MCF 10A (cell line): ENCODE results near the gene AFAP1L2. TPM values are rescaled to one million over a fixed set of nuclear protein-coding genes. Genes with fewer than 3 reads are reported as not detected.

ENCODE experiments used
- BruUV-seq: library from RNA; stranded (reverse); fragments of 400-500 nt; replicated peaks from 2 replicates; lab custom pipeline; 2021; lab: Mats Ljungman, UMichigan
- CTCF ChIA-PET: fragments of 300-600 bp; sonication (Branson Sonifier 250); formaldehyde crosslinking; extraction: SDS; loops from one replicate; lab custom pipeline; 2021; ENCODE audit warnings: antibody characterized with exemption, inconsistent platforms; lab: Yijun Ruan, JAX
- POLR2A ChIA-PET: fragments of 300-600, 350-650 bp; sonication (Branson Sonifier 250); formaldehyde crosslinking; extraction: SDS; loops from one replicate; lab custom pipeline; 2020; ENCODE audit warnings: antibody characterized with exemption, inconsistent platforms; lab: Yijun Ruan, JAX
- DNase-seq: peaks from one replicate; pipeline ENCODE4 v3.0.0-alpha.2; 2018; ENCODE audit not compliant: unreplicated experiment
- H3K27ac Mint-ChIP-seq: one replicate; pipeline ENCODE4 v1.8.0; 2022; ENCODE audit warnings: mild to moderate bottlenecking, low read depth, mixed read lengths; ENCODE audit not compliant: unreplicated experiment
- H3K27me3 Mint-ChIP-seq: one replicate; pipeline ENCODE4 v1.8.0; 2022; ENCODE audit warnings: mixed read lengths; ENCODE audit not compliant: insufficient read depth, unreplicated experiment
- H3K36me3 Mint-ChIP-seq: one replicate; pipeline ENCODE4 v1.8.0; 2022; ENCODE audit warnings: mild to moderate bottlenecking, moderate library complexity, mixed read lengths; ENCODE audit not compliant: insufficient read depth, unreplicated experiment
- H3K4me1 Mint-ChIP-seq: one replicate; pipeline ENCODE4 v1.8.0; 2022; ENCODE audit warnings: mixed read lengths; ENCODE audit not compliant: insufficient read depth, unreplicated experiment
- H3K4me3 Mint-ChIP-seq: one replicate; pipeline ENCODE4 v1.8.0; 2022; ENCODE audit warnings: mild to moderate bottlenecking, moderate library complexity, mixed read lengths; ENCODE audit not compliant: unreplicated experiment
- H3K9me3 Mint-ChIP-seq: one replicate; pipeline ENCODE4 v1.8.0; 2022; ENCODE audit warnings: mixed read lengths; ENCODE audit not compliant: unreplicated experiment
- CTCF ChIP-seq: fragments of 200-600 bp; IDR thresholded peaks from one replicate; pipeline ENCODE4 v1.8.0; 2022; ENCODE audit warnings: antibody characterized with exemption, mild to moderate bottlenecking; ENCODE audit not compliant: unreplicated experiment
- intact Hi-C: fragments of 100-400 bp; cut with micrococcal nuclease; formaldehyde crosslinking; loops from 2 replicates; pipeline ENCODE4 v1.14.1; 2022
- total RNA-seq: library from RNA; stranded (reverse); gene quantifications from 2 replicates; pipeline ENCODE4 v1.2.3, GENCODE V29; 2022

Gene AFAP1L2
- total RNA-seq, 1 experiment from 2014 or later: 5.8 TPM

- no peak overlapping the region for H3K4me3 Mint-ChIP-seq
- no peak overlapping the region for H3K27ac Mint-ChIP-seq
- BruUV-seq: no TSS peak
- no peak for TF ChIP-seq CTCF
- no peaks in the 10 kb centered on the region for H3K9me3 Mint-ChIP-seq
- ChIA-PET POLR2A (interaction anchor here (1.2 kb wide), 1 partner anchor 11 kb away, joined by 3 read pairs; no protein-coding TSS in a partner anchor), CTCF (interaction anchor here (0.7 kb wide), 2 partner anchors 306 to 386 kb away, joined by 3 read pairs; no protein-coding TSS in a partner anchor)
- no peaks in the 10 kb centered on the region for H3K27me3 Mint-ChIP-seq
- H3K36me3 Mint-ChIP-seq: no peaks in the 10 kb centered on the region
- DNase-seq: no peak
- intact Hi-C loops: no loop called here
- H3K4me1 Mint-ChIP-seq: peaks cover 29% of the 10 kb centered on the region
These were observed 5.5 kb downstream of the AFAP1L2 start for GRCh38 chr10:114398587-114399331.

- H3K4me3 Mint-ChIP-seq: no peak overlapping the region
- peaks cover 37% of the 10 kb centered on the region for H3K4me1 Mint-ChIP-seq
- H3K9me3 Mint-ChIP-seq: no peaks in the 10 kb centered on the region
- no peaks in the 10 kb centered on the region for H3K27me3 Mint-ChIP-seq
- no peak for DNase-seq
- H3K27ac Mint-ChIP-seq: no peak overlapping the region
- TF ChIP-seq CTCF: no peak
- POLR2A ChIA-PET: interaction anchor here (1.2 kb wide), 1 partner anchor 12 kb away, joined by 3 read pairs; no protein-coding TSS in a partner anchor
- intact Hi-C loops: no loop called here
- H3K36me3 Mint-ChIP-seq: no peaks in the 10 kb centered on the region
- BruUV-seq: no TSS peak
- CTCF ChIA-PET: interaction anchor here (0.7 kb wide), 3 partner anchors 76 to 387 kb away, joined by 3 to 4 read pairs (median 3); no protein-coding TSS in a partner anchor
These were observed 6.6 kb downstream of the AFAP1L2 start for GRCh38 chr10:114397651-114398145.

GRCh38 chr10:114396464-114396863 is 7.8 kb downstream of the AFAP1L2 start:
- no peak for TF ChIP-seq CTCF
- BruUV-seq: no TSS peak
- H3K4me3 Mint-ChIP-seq: no peak overlapping the region
- peaks cover 37% of the 10 kb centered on the region for H3K4me1 Mint-ChIP-seq
- CTCF ChIA-PET: no interaction called here
- DNase-seq: no peak
- POLR2A ChIA-PET: interaction anchor here (1.1 kb wide), 1 partner anchor 29 kb away, joined by 3 read pairs; no protein-coding TSS in a partner anchor
- H3K27ac Mint-ChIP-seq: no peak overlapping the region
- no peaks in the 10 kb centered on the region for H3K9me3 Mint-ChIP-seq
- no peaks in the 10 kb centered on the region for H3K36me3 Mint-ChIP-seq
- no peaks in the 10 kb centered on the region for H3K27me3 Mint-ChIP-seq
- intact Hi-C loops: no loop called here

GRCh38 chr10:114395366-114396022 is 8.8 kb downstream of the AFAP1L2 start:
- ChIA-PET POLR2A (no interaction called here), CTCF (no interaction called here)
- no TSS peak for BruUV-seq
- Mint-ChIP-seq H3K4me3 (no peak overlapping the region), H3K9me3 (no peaks in the 10 kb centered on the region), H3K27me3 (no peaks in the 10 kb centered on the region), H3K27ac (no peak overlapping the region), H3K36me3 (no peaks in the 10 kb centered on the region), H3K4me1 (peaks cover 44% of the 10 kb centered on the region)
- no peak for TF ChIP-seq CTCF
- DNase-seq: no peak
- intact Hi-C loops: no loop called here
